Stimulated activated CD4-positive, alpha-beta T cell treated with anti-CD3 and anti-CD28 coated beads, Interleukin-15, amount 100 ng/mL, for 24 hours (primary cell): ENCODE measurements around the gene FCHSD1.

ENCODE experiments used
- DNase-seq: peaks from one replicate; pipeline ENCODE4 v3.0.0-alpha.2; 2020

FCHSD1 gene

DNA sequence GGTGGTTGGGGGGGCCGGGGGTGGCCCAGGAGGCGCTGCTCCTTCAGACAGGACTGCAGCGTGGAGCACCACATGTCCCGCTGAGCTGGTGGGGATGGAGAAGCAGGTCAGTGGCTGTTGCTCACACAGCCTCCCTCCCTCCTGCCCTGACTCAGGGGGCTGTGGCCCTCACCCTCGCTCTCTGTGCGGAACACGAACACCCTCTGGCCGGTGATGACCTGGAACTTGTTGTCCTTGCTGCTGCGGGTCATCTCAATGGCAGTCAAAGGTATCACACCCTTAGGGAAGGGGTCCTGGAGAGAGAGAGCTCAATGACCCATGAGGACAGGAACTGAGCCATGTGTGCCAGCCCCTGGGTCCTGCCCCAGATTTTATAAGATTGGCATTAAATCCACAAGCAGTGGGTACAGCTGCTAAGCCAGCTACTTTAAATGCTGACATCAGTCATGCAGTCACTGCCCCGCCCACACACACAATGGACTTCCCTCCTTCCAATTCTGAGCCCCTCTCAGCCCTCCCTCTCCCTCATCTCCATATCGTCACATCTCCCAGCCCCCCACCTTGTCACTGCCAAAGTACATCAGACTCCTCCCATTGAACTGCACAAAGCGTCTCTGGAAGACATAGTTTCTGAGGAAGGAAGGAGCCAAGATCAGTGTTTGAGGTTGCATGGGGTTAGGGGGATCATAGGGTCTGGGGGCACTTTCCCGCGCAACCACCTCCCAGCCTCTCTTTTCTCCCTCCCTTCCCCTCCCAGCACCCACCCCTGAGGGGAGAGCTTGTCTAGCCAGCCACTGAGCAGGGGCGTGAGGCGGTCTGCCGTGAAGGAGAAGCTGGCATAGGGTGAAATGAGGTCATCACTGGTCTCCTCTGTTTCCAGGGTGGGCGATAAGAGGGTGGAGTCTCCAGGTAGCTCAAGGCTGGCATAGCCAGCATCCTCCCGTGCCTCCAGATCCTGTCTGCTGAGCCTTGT is 21.9 kb upstream of the FCHSD1 start:
- no peak for DNase-seq

- no peak for DNase-seq
These were observed 21.0 kb upstream of the FCHSD1 start for GRCh38 chr5:141672071-141672840.

DNA sequence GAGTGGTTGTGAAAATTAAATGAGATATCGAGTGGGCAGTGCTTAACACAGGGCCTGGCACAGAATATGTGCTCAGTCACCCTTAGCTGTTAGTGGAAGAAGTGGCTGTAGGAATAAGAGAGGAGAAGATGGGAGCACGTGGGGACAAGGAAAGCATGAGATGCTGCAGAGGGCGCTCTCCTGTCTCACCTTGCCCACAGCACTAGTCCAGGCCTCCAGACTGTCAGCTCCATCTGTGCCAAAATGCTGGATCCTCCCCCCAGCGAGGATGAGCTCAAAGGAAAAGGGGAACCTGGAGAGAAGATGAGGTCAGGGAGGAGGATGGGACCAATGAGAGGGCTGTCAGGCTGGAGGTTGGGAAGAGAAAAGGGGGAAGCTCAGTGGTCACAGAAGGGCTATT is 18.3 kb upstream of the FCHSD1 start:
- no peak for DNase-seq

DNA sequence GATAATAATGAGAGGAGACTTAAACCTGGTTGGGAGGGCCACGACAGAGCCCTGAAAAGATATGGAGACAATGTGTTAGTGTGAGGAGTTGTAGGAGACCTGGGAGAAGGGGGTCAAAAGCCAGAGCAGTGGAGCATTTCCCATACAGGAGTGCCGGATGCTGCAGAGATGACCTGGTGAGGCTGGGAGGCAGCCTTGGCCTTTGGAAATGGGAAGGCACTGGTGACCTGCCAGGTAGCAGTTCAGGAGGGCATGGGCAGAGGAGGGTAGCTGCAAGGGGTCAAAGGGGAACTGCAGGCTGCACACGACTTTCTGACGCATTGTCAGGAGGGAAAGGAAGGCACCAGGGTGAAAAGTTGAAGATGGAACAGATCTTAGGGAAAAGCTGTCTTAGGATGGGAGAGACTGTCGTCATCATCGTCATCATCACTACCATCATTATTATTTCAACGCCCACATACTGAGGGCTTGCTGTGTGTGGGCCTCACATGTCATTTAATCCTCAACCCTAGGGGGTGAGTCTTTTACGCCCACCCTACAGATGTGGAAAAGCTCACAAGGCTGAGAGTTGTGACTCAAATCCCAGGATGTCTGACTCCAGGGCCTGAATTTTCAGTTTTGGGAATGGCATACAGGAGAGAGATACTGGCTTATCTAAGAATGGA is 17.5 kb upstream of the FCHSD1 start:
- no peak for DNase-seq

DNA sequence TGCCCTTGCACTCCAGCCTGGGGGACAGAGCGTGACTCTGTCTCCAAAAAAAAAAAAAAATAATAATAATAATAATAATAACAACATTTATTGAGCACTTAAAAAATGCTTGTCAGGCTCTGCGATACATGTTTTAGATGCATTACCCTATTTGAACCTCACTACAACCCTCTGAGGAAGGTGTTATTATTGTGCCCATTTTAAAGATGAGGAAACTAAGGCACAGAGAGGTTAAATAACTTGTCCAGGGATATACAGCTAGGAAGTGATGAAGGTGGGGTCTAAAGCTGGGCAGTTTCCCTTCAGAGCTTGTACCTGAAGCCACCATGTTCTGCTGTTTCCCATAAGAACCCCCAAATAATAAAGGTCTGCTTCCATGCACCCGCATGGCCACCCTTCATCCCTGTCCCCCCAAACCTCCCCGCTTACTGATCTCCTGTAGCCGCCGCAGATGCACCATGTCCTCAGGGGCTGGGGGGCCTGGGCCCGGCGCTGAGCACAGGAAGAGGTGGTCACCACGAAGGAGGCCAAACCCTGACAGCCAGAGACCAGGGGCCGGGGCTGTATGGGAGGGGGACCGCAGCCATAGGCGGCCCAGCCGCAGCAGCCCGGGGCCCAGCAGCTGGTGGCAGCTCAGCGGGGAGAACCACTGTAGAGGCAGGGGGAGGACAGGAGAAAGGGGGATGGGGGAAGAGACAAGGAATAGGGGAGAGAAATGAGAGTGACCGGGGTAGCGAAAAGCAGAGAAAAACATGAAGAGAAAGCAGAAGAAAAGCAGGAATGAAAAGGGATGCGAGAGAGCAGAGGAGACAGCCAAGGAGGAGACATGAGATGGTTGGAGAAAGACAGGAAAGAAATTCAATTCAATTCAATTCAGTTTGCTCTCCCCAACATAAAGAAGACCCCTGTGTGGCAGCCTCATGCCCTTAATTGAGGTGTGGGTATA is 15.1 kb upstream of the FCHSD1 start:
- DNase-seq = no peak

GRCh38 chr5:141664733-141665461 is 13.7 kb upstream of the FCHSD1 start:
- peak; percentile 79 for DNase-seq

GRCh38 chr5:141663506-141663905 is 12.3 kb upstream of the FCHSD1 start:
- no peak for DNase-seq

GRCh38 chr5:141662028-141662427 is 10.8 kb upstream of the FCHSD1 start:
- no peak for DNase-seq

GRCh38 chr5:141657937-141658545 is 6.8 kb upstream of the FCHSD1 start:
- DNase-seq = no peak

- DNase-seq = no peak
These were observed 6.2 kb upstream of the FCHSD1 start for GRCh38 chr5:141657404-141657803.

DNA sequence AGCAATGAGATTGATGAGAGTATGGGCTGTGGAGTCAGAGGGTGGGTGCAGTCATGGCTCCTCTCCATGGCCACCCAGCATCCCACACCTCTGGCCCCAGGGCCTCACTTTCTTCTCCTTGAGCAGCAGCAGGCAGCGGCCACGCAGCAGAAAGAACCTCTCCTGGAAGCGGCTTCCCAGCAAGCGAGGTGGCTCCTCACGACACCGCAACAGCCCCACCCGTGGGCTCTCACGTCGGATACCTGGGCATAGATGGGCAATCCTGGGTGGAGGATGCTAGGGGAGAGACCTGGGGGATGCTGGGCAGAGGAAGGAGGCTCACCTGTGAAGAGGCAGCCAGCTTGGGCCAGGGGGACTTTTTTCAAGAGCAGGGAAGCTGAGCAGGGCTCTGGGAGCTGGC is 5.2 kb upstream of the FCHSD1 start:
- DNase-seq = no peak

DNA sequence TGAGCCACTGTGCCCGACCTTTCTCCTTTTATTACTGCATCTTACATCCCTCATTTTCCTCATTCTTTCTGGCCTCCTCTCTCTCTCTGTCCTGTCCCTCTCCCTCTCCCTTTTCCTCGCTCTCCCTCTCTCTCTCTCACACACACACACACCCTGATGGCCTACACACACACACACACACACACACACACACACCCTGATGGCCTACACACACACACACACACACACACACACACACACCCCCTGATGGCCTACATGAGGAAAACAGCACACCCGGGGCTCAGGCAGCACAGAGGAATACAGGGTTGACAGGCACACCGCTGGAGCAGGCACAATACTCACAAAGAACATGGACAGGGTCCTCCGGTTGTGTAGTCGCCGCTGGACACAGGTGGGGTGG is 3.8 kb upstream of the FCHSD1 start:
- no peak for DNase-seq

- no peak for DNase-seq
These were observed 3.1 kb upstream of the FCHSD1 start for GRCh38 chr5:141654298-141654697.

GRCh38 chr5:141651728-141652105 is 499 bp upstream of the FCHSD1 start:
- no peak for DNase-seq

GRCh38 chr5:141649972-141650371 is 1.2 kb downstream of the FCHSD1 start:
- DNase-seq = no peak

DNA sequence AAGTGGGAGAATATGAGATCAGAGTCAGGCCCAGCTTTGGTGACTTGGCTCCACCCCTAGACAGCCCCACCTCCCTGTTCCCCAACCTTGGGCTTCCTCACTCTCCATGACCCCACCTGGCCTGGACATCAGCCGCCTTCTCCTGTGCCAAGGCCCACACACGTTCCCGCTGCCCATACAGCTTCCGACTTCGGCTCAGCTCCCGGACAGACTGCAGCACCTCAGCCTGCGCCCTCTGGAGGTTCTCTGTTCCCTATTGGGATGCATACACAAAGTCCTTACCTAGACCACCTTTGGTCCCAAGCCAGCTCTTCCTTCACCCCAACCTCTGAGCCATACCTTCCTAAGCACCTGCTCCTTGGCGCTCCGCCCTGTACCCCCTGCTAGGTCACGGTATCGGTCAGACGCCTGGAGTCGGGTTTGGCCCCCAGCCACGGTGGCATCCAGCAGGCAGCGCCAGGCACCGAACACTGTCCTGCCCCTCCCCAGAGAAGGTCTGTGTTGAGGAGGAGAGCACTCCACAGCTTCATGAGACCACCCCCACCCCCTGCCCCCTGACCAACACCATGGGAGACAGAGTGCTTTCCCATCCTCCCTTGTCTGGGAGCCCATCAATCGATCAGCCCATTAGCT is 2.0 kb downstream of the FCHSD1 start:
- DNase-seq = no peak

- DNase-seq = no peak
These were observed 3.4 kb downstream of the FCHSD1 start for GRCh38 chr5:141647851-141648250.

- DNase-seq = no peak
These were observed 4.0 kb downstream of the FCHSD1 start for GRCh38 chr5:141647242-141647641.

DNA sequence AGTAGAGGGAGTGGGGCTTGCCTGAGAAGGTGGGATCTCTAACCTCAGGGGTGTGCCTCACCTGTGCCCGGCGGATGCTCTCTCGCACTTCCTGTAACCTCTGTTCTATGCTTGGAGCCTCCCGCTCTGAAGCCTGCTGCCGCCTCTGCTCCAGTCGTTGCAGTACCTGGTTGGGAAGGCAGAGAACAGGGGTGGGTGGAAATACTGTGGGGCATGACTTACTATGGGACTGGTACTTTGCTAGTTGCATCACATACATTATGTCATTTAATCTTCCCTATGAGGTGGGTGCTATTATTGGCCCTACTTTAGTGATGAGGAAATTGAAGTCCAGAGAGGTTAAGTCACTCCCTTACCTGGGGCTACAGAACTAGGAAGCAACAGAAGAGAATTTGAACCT is 5.2 kb downstream of the FCHSD1 start:
- no peak for DNase-seq

GRCh38 chr5:141641634-141642267 is 9.5 kb downstream of the FCHSD1 start:
- peak; percentile 33 for DNase-seq
